Stimulated activated CD8-positive, alpha-beta memory T cell treated with anti-CD3 and anti-CD28 coated beads, Interleukin-7, amount 100 ng/mL, for 1 hour (primary cell): ENCODE data around the gene AGT.

Experiments used
- DNase-seq, 2 donors: peaks; one replicate each; pipeline ENCODE4 v3.0.0-alpha.2; 2020; ENCODE audit warnings: low read depth in 2 of 2

The AGT gene

GRCh38 chr1:230713915-230714764 lies at the start of gene AGT:
Gene AGT (minus strand): TSS chr1:230714122. CDS start chr1:230710823, 3,299 bp downstream.
- DNase-seq = no peak

- DNase-seq = no peak
Observed at GRCh38 chr1:230761443-230762167, 47.7 kb upstream of the AGT start.

GRCh38 chr1:230760360-230760827 lies 46.5 kb upstream of the AGT start:
- no peak for DNase-seq

- no peak for DNase-seq
Observed at GRCh38 chr1:230759369-230760065, 45.6 kb upstream of the AGT start.

- DNase-seq = no peak
Observed at GRCh38 chr1:230758709-230759368, 44.9 kb upstream of the AGT start.

- DNase-seq = no peak
Observed at GRCh38 chr1:230757856-230758708, 44.2 kb upstream of the AGT start.

- DNase-seq = no peak
Observed at GRCh38 chr1:230754796-230755195, 40.9 kb upstream of the AGT start.

- DNase-seq = no peak
Observed at GRCh38 chr1:230753586-230754251, 39.8 kb upstream of the AGT start.

- no peak for DNase-seq
Observed at GRCh38 chr1:230753191-230753585, 39.3 kb upstream of the AGT start.

GRCh38 chr1:230752407-230752806 lies 38.5 kb upstream of the AGT start:
- DNase-seq = no peak

GRCh38 chr1:230750986-230751625 lies 37.2 kb upstream of the AGT start:
- no peak for DNase-seq

- no peak for DNase-seq
Observed at GRCh38 chr1:230750576-230750975, 36.7 kb upstream of the AGT start.

GRCh38 chr1:230749635-230750034 lies 35.7 kb upstream of the AGT start:
- DNase-seq = no peak

GRCh38 chr1:230749150-230749549 lies 35.2 kb upstream of the AGT start:
- DNase-seq = no peak

- DNase-seq = no peak
Observed at GRCh38 chr1:230747890-230748800, 34.2 kb upstream of the AGT start.

GRCh38 chr1:230747127-230747730 lies 33.3 kb upstream of the AGT start, which contains the start of gene CAPN9:
Gene CAPN9 (plus strand): TSS chr1:230747388. CDS start chr1:230747497, 109 bp downstream.
- DNase-seq = no peak

GRCh38 chr1:230746617-230747016 lies 32.7 kb upstream of the AGT start:
- DNase-seq = no peak

- no peak for DNase-seq
Observed at GRCh38 chr1:230745071-230745470, 31.1 kb upstream of the AGT start.
